CD4-positive, alpha-beta T cell (primary cell): ENCODE data around the gene SLC37A1. TPM values are rescaled to one million over a fixed set of nuclear protein-coding genes. Genes with fewer than 3 reads are reported as not detected.

Experiments used
- ATAC-seq: fragments of 200-7000 bp; cut with Tn5 transposase; one replicate; pipeline ENCODE4 v1.10.0; 2022; ENCODE audit warnings: mild to moderate bottlenecking; ENCODE audit not compliant: poor library complexity
- CTCF ChIA-PET: fragments of 350-600 bp; sonication (Branson Sonifier 250); formaldehyde crosslinking; loops from one replicate; lab custom pipeline; 2021; ENCODE audit warnings: antibody characterized with exemption, inconsistent platforms; lab: Charles Lee
- POLR2A ChIA-PET: fragments of 350-600 bp; sonication (Branson Sonifier 250); formaldehyde crosslinking; loops from one replicate; lab custom pipeline; 2021; ENCODE audit warnings: antibody characterized with exemption, inconsistent platforms; lab: Charles Lee
- DNase-seq, 14 experiments: peaks; one replicate each; pipeline ENCODE4 v3.0.0-alpha.2; 2013 to 2020; ENCODE audit warnings: mixed read lengths in 2 of 14
- H3K27ac ChIP-seq, 2 donors: one replicate each; pipeline versions ENCODE4 v1.5.1 to v1.7.0; 2013; ENCODE audit warnings: low read length in 2 of 2, low read depth in 1 of 2, mild to moderate bottlenecking in 1 of 2
- H3K27me3 ChIP-seq, 2 experiments: 1 replicate in 1 of 2; 2 replicates in 1 of 2; pipeline versions ENCODE4 v1.6.1 to v1.7.0; 2013; ENCODE audit warnings: low read length in 2 of 2, control low read depth in 1 of 2, mild to moderate bottlenecking in 1 of 2, moderate library complexity in 1 of 2; ENCODE audit not compliant: insufficient read depth in 2 of 2, control insufficient read depth in 1 of 2
- H3K36me3 ChIP-seq: one replicate; pipeline ENCODE4 v1.6.1; 2013; ENCODE audit warnings: low read length, control low read depth; ENCODE audit not compliant: insufficient read depth
- H3K4me1 ChIP-seq: one replicate; pipeline ENCODE4 v1.6.1; 2013; ENCODE audit warnings: low read length, control low read depth; ENCODE audit not compliant: insufficient read depth
- H3K4me3 ChIP-seq: one replicate; pipeline ENCODE4 v1.5.1; 2013; ENCODE audit warnings: mild to moderate bottlenecking, low read length, moderate library complexity
- H3K9me3 ChIP-seq, 2 experiments: 1 replicate in 1 of 2; 2 replicates in 1 of 2; pipeline versions ENCODE4 v1.6.1 to v1.7.0; 2013; ENCODE audit warnings: low read length in 2 of 2, mild to moderate bottlenecking in 2 of 2, control low read depth in 1 of 2, moderate library complexity in 1 of 2; ENCODE audit not compliant: control insufficient read depth in 1 of 2, insufficient read depth in 1 of 2
- H3K27ac Mint-ChIP-seq: one replicate; pipeline ENCODE4 v1.8.0; 2020; ENCODE audit warnings: mixed read lengths
- H3K27me3 Mint-ChIP-seq: one replicate; pipeline ENCODE4 v1.8.0; 2021; ENCODE audit warnings: mixed read lengths
- H3K36me3 Mint-ChIP-seq: one replicate; pipeline ENCODE4 v1.8.0; 2021; ENCODE audit warnings: low read depth, mixed read lengths
- H3K4me1 Mint-ChIP-seq: one replicate; pipeline ENCODE4 v1.8.0; 2021; ENCODE audit warnings: low read depth, mixed read lengths
- H3K4me3 Mint-ChIP-seq: one replicate; pipeline ENCODE4 v1.8.0; 2020; ENCODE audit warnings: mild to moderate bottlenecking, mixed read lengths
- H3K9me3 Mint-ChIP-seq: one replicate; pipeline ENCODE4 v1.8.0; 2020; ENCODE audit warnings: mixed read lengths
- CTCF ChIP-seq: fragments of 200-600 bp; IDR thresholded peaks from one replicate; pipeline ENCODE4 v1.8.0; 2022; ENCODE audit warnings: antibody characterized with exemption, mild to moderate bottlenecking
- intact Hi-C, 2 experiments: fragments of 100-400 bp; cut with DNase I in 1 of 2; cut with micrococcal nuclease in 1 of 2; formaldehyde crosslinking; loops; one replicate each; pipeline versions ENCODE4 v1.15.1 to v1.9.0; 2023 to 2025; cut with DNase I, micrococcal nuclease
- total RNA-seq, 174 experiments: library from RNA in 2 of 174; stranded (reverse) in 2 of 174; gene quantifications; one replicate each; pipeline ENCODE4 v1.2.3 and lab custom pipeline; 2021 to 2026

The SLC37A1 gene
- total RNA-seq, 2 experiments from 2014 or later = 16.4 to 16.7 TPM

DNA sequence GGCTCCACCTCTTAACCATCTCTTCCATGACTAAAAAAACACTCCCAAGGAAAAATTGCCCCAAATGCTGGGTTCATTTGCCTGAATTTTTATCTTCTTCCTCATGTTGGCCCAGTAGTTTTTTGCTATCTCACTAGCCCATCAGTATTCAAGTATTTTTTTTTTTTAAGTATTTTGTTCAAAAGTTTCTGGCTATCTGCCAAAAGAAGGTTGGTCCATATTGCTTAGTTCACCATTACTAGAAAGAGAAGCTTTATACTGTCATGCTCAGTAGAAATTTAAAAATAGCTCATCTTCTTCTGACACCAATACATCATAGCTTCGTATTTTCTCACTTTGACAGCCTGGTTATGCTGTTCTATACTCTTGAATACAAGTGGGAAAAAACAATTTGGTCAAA, 98.7 kb downstream of the SLC37A1 start:
- no peak overlapping the region for H3K27ac ChIP-seq
- Mint-ChIP-seq H3K4me1 (peaks cover 9% of the 10 kb centered on the region), H3K27ac (no peak overlapping the region), H3K27me3 (no peaks in the 10 kb centered on the region), H3K36me3 (no peaks in the 10 kb centered on the region), H3K4me3 (no peak overlapping the region), H3K9me3 (no peaks in the 10 kb centered on the region)
- no peak for TF ChIP-seq CTCF
- intact Hi-C loops = loop anchor here in 1 of 2 experiments (5.0 kb wide), 1 partner anchor 205 kb away; no protein-coding TSS in a partner anchor
- H3K27me3 ChIP-seq = no peaks in the 10 kb centered on the region
- no peak overlapping the region for H3K4me3 ChIP-seq
- CTCF ChIA-PET = no interaction called here
- no peak for DNase-seq
- H3K4me1 ChIP-seq = peaks cover 41% of the 10 kb centered on the region
- H3K36me3 ChIP-seq = no peaks in the 10 kb centered on the region
- no peak for ATAC-seq
- POLR2A ChIA-PET = no interaction called here
- H3K9me3 ChIP-seq = peaks cover 10 to 13% of the 10 kb centered on the region in 2 experiments

DNA sequence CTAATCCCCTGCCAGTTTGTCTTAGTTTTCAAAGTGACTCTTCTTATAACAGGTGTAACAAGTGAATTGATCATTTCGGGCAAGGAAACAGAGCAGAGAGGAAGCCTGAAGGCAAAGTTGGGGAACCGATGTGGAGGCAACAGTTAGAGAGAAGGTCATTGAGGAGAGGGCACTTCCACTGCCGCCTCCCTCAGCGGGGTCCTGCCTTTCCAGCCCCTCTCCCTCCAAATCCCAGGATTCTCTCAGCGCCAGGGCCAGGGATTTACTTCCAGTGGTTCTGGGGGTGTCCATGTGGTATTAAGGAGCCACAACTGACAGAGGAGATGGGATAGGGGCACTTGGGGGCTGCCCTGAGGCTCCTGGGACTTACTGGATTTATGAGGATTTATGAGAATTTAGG, 100.1 kb downstream of the SLC37A1 start:
- Mint-ChIP-seq H3K27me3 (no peaks in the 10 kb centered on the region), H3K27ac (no peak overlapping the region), H3K4me3 (peak overlapping the region; percentile 13), H3K36me3 (no peaks in the 10 kb centered on the region), H3K9me3 (no peaks in the 10 kb centered on the region), H3K4me1 (peaks cover 9% of the 10 kb centered on the region)
- no peak for ATAC-seq
- no peak overlapping the region for H3K27ac ChIP-seq
- H3K4me1 ChIP-seq = peaks cover 41% of the 10 kb centered on the region
- peaks cover 10 to 13% of the 10 kb centered on the region in 2 experiments for H3K9me3 ChIP-seq
- intact Hi-C loops = loop anchor here in 1 of 2 experiments (1.0 to 5.0 kb wide), 2 partner anchors 18 to 204 kb away; no protein-coding TSS in a partner anchor
- TF ChIP-seq CTCF = no peak
- ChIA-PET POLR2A (interaction anchor here (1.6 kb wide), 1 partner anchor 133 kb away, joined by 7 read pairs; no protein-coding TSS in a partner anchor), CTCF (no interaction called here)
- DNase-seq = no peak
- no peaks in the 10 kb centered on the region for H3K36me3 ChIP-seq
- no peaks in the 10 kb centered on the region for H3K27me3 ChIP-seq
- H3K4me3 ChIP-seq = no peak overlapping the region

GRCh38 chr21:42614396-42614795, 100.7 kb downstream of the SLC37A1 start:
- Mint-ChIP-seq H3K27me3 (no peaks in the 10 kb centered on the region), H3K9me3 (no peaks in the 10 kb centered on the region), H3K4me1 (peaks cover 9% of the 10 kb centered on the region), H3K36me3 (no peaks in the 10 kb centered on the region), H3K27ac (no peak overlapping the region), H3K4me3 (no peak overlapping the region)
- peak overlapping the region; percentile 51 for H3K4me3 ChIP-seq
- DNase-seq = peak in 13 of 14 experiments; percentile 17 to 85 (median 45)
- CTCF ChIA-PET = no interaction called here
- intact Hi-C loops = loop anchor here in 1 of 2 experiments (1.0 to 5.0 kb wide), 2 partner anchors 17 to 203 kb away; no protein-coding TSS in a partner anchor
- no peak for TF ChIP-seq CTCF
- no peaks in the 10 kb centered on the region for H3K36me3 ChIP-seq
- H3K27me3 ChIP-seq = no peaks in the 10 kb centered on the region
- peak; percentile 67 for ATAC-seq
- H3K9me3 ChIP-seq = peaks cover 10 to 13% of the 10 kb centered on the region in 2 experiments
- POLR2A ChIA-PET = interaction anchor here (0.7 to 1.6 kb wide), 9 partner anchors 10 to 278 kb away, joined by 3 to 9 read pairs (median 6); partner anchors contain the start of genes NDUFV3, PDE9A and UBASH3A
- peaks cover 41% of the 10 kb centered on the region for H3K4me1 ChIP-seq
- H3K27ac ChIP-seq = peak overlapping the region; percentile 0 to 55
